NK-92 treated with Interleukin-12 subunit alpha and Interleukin-12 subunit beta, amount 100 ng/mL, for 24 hours (cell line): ENCODE data around the gene GORASP2.

ENCODE experiments used
- DNase-seq: peaks from one replicate; lab custom pipeline; 2025; lab: John Stamatoyannopoulos, UW

GORASP2 gene

GRCh38 chr2:170999654-171000053, 70.6 kb downstream of the GORASP2 start:
- DNase-seq: no peak

GRCh38 chr2:171004363-171004762, 75.3 kb downstream of the GORASP2 start:
- DNase-seq: no peak

GRCh38 chr2:171004833-171005232, 75.8 kb downstream of the GORASP2 start:
- no peak for DNase-seq

GRCh38 chr2:171008550-171009205, 79.6 kb downstream of the GORASP2 start:
- DNase-seq: no peak

- DNase-seq: no peak
Measured at GRCh38 chr2:171009386-171009785, 80.3 kb downstream of the GORASP2 start.

- DNase-seq: no peak
Measured at GRCh38 chr2:171013851-171014250, 84.8 kb downstream of the GORASP2 start.

GRCh38 chr2:171016125-171016524, 87.1 kb downstream of the GORASP2 start:
- no peak for DNase-seq
